Ecto neural progenitor cell (in vitro differentiated cells): ENCODE results near the gene CD27.
A peak's percentile ranks its signal among the peaks of the same experiment; 100 is the strongest.
"Not testable (repeated sequence)": the region's sequence is repeated elsewhere in the genome, so short reads cannot be mapped to it uniquely, and the experiment has no call there.

ENCODE experiments used
- DNase-seq: peaks from one replicate; pipeline ENCODE4 v3.0.0-alpha.2; 2018; ENCODE audit warnings: low spot score

The CD27 gene

DNA sequence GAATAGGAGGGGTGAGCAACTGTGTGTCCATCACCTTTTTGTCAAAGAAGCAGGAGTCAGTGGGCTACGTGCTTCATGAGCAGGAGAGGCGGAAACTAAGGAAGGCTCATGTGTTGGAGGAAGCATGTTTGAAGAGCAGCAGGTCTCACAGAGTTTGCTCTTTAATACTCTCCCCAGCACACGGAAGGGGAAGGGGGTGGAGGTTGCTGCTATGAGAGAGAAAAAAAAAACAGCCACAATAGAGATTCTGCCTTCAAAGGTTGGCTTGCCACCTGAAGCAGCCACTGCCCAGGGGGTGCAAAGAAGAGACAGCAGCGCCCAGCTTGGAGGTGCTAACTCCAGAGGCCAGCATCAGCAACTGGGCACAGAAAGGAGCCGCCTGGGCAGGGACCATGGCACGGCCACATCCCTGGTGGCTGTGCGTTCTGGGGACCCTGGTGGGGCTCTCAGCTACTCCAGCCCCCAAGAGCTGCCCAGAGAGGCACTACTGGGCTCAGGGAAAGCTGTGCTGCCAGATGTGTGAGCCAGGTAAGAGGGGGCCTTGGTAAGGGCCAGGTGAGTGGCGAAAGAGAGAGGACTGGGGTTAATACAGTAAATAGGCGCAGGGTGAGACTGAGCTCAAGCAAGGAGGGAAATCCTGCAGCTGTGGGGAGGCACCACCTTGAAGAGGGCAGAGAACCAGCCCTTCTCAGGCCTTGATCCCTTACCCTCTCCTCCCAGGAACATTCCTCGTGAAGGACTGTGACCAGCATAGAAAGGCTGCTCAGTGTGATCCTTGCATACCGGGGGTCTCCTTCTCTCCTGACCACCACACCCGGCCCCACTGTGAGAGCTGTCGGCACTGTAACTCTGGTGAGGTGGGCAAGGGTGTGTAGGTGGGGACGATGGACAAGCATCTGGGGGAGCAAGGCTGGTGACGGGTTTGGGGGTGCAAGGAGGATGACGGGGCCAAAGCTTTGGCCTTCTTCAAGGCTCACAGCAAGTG, at the start of gene CD27:
CD27 (plus strand) TSS at position 252 of the 985 bp plus-strand sequence; CDS start at position 393, 141 bp downstream.
- DNase-seq: no peak

DNA sequence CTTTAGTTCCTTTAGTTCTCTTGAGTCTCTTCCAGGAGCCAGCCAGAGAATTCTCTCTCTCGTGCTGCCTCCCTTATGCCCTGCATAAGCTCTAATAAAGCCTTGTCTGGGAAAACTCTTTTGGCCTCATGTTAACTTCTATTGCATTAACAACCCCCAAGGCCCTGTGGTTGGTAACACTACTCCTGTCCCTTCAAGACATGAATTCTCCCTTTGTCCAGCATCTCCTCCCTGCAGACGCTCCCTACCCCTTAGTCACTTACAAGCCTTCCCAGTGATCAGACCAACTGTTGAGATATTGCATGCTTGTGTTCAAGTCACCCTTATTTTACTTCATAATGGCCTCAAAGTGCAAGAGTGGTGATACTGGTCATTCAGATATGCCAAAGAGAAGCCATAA, 48.7 kb upstream of the CD27 start:
- DNase-seq: no peak

DNA sequence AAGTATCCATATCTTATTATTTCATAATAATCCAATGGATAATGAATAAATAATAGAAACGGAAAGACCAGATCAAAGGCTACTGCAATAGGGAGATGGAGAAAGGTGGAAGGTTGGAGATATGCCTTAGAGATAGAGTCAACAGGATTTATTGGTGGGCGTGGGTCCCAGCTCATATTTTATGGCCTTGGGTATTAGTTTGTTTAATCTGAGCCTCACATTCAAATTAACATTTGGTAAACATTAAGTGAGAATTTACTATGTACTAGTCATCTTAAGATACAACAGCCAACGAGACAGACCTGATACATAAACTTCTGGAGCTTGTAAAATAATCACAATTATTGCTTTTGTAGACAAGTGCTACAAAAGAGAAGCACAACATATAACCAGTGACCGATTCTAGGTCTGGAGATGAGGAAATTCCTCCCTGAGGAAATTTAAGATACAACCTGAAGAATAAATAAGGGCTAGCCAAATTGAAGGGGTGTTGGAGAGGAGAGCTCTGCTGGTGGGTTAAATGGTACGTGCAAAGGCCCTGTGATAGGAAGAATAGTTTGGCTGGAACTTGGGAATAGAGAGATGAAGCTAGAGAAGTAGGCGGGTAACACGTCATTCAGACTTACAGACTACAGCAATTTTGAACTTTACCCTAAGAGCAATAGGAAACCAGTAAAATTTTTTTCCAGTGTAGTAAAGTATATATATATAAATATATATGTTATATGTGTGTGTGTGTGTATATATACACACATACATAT, 44.7 kb upstream of the CD27 start:
- DNase-seq: no peak

DNA sequence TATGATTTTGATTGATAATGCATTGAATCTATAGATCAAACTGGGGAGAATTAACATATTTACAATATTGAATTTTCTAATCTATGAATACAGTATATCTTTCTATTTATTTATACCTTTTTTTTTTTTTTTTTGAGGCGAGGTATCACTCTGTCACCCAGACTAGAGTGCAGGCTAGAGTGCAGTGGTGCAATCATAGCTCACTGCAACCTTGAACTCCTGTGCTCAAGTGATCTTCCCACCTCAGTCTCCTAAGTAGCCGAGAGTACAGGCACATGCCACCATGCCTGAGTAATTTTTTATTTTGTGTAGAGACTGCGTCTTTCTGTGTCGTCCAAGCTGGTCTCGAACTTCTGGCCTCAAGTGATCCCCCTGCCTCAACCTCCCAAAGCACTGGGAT, 40.4 kb upstream of the CD27 start:
- no peak for DNase-seq

DNA sequence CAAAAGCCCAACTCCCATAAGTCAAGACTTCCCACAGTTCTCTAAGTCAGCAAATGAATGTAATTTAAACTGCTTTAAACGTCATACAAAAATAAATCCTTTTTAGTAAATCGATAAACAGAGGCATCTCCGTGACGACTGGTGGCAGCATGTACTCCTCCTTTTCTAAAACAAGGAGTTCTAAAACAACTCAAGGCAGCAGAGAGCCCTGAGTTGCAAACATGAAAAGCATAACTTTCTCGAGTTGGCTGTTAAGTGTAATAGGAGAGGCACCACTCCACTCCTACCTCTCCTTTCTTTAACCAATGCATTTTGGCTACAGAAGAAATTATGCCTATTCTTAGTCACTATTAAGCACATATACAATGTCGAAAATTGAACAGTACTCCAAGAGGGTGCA, 38.8 kb upstream of the CD27 start:
- no peak for DNase-seq

DNA sequence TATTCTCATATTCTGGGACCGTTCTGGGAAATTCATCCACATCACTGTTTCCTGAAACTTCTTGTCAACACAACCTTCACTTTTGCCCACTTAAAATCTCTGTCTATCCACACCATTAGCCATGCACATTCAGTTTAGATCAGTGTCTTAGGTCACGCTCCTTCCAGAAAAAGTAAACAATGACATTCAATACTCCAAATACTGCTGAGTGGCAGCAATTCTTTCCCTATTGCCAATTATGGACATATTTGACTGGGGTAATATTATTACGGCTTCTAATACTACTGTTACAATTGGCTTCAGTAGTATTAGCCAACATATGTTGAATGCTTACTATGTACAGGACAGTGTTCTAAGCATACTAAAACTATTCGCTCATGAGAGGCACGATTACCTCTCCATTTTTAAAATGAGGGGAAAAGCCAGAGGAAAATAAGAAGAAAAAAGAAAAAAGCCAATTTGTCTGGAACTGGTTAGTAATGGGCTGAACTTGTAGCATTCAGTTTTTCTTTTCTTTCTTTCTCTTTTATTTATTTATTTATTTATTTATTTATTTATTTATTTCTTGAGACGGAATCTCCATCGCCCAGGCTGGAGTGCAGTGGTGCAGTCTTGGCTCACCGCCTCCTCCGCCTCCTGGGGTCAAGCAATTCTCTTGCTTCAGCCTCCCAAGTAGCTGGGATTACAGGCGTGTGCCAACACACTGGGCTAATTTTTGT, 37.4 kb upstream of the CD27 start:
- no peak for DNase-seq

DNA sequence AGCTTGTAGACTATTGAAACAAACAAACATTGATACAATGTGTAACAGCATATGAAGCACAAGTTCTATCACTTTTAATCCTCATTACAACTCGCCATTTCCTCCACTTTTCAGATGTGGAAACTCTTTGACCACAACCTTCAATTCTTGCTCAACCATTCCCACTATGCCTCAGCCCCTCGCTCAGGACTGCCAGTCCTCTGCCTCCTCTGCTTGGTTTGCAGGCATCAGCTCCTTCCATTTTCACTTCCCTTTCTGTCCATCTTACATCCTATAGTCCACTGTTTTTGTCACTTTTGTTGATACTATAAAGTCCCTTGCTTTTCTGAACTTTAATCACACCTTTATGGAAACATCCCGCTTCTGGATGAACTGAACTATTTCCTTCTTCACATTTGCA, 28.2 kb upstream of the CD27 start:
- DNase-seq: no peak

DNA sequence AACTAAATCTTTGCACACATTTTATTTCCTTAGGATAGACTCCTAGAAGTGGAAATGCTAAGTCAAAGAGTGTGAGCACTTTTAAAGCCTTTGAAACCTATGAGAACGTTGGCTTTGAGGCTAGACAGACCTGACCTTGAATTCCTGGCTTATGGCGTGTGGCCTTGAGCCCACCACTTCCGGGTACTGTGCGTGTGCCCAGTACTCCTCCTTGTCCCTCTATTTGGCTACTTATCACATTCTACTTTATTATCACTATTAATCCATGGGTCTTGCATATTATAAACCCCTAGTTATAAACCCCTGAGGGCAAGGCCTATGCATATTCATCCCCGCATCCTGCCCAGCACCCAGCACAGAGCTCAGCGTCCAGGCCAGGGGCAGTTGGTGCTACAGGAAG, 26.0 kb upstream of the CD27 start:
- no peak for DNase-seq

DNA sequence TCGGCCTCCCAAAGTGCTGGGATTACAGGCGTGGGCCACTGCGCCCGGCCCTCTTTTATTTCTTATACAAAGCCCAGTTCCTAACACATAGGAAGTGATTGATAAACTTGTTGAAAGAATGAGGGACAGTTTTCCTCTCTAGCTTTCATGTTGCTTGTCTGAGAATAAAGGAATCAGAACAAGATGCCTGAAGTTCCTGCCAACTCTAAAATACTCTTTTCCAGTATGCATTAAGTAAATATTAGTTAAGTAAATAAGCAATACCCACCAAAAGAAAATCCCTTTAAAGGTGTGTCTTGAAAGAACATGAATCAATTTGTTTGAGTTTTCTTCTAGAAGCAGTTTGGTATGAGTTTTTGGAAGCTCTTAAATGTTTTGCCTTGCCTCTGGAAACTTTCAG, 24.4 kb upstream of the CD27 start:
- no peak for DNase-seq

DNA sequence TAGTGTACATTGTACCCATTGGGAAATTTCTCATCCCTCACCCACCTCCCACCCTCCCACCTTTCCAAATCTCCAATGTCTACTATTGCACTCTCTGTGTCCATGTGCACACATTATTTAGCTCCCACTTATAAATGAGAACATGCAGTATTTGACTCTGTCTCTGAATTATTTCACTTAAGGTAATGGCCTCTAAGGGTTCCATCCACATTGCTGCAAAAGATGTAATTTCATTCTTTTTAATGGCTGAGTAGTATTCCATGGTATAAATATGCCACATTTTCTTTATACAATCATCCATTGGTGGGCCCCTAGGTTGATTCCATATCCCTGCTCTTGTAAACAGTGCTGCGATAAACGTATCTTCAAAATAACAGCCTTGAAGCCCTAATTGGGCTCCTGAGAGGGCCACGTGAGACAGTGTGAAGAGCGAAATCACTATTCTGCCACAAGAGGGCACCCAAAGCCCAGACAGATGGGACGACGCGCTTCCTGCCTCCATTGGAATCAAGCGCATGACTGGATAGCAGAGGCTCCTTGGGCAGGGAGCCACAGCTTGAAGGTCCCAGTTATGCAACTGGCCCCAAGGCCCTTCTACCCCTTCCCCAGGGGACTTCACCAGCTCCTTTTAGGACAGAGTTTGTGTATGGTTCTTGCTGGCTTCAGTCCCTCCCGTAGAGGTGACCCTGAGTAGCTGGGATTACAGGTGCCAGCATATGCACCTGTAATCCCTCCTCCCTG, 21.3 kb upstream of the CD27 start:
- DNase-seq: peak; percentile 87

DNA sequence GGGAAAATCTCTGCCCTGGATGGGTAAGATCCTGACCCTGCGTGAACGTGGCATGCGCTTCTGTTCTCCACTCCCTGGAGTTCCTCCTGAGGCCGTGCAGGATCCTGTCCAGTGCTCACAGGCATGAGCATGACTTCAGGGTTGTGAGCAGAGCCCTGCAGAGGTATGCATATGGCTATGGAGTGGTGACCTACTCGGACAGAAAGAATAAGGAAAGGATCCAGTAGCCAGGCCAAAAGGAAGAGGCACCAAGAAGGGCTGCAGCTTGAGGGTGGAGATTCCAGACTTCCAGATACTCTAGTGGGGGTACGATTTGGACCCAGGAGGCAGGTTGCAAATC, 20.8 kb upstream of the CD27 start:
- DNase-seq: no peak

DNA sequence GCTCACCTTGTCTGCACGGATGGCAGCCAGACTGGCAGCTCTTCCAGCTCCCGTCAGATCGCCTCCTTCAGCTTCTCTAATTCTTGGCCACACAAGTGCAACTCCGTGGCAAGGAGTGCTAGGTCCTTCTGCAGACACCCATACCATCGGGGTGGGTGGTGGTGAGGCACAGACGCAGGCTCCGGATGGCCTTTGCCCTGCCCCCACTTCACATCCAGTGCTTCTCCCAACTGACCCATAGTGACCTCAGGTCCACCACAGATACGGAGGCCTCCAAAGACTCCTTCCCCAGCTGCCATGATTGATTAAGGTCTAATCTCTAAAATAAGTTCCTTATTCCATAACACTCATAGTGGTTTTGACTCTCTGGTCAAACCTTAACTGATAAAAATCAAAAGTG, 19.9 kb upstream of the CD27 start:
- no peak for DNase-seq

DNA sequence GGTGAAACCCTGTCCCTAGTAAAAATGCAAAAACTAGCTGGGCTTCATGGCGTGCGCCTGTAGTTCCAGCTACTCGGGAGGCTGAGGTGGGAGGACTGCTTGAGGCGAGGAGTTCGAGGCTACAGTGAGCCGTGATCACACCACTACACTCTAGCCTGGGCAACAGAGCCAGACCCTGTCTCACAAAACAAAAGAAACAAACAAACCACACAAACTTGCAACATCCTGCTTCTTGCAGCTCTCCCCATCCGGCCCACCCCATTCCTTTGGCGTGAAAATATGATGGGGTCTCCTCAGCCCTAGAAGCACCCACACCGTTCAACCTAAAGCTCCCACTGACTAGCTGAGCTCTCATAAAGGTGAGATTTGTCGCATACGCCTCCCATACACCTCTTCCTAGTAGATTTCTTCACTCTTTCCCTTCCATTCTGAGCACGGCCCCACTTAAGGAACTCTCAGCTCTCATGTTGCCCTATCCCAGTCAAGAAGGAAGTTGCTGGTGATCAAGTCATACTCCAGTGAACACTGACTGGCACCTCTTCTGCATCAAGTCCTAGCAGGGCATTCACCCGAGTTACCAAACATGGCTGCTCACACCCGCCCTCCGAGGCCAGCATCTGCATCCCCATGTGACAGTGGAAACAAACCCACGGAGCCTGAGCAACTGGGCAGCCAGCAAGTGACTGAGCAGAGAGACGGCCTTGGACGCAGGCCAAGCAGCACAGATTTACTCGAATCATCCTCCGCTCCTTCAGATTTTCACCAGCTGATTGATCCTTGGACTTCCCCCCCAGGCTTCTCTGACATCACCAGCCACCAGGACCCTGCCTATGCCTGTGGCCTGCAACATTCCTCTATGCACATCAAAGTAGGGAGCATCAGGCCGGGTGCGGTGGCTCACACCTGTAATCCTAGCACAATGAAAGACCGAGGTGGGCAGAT, 18.9 kb upstream of the CD27 start:
- DNase-seq: no peak

DNA sequence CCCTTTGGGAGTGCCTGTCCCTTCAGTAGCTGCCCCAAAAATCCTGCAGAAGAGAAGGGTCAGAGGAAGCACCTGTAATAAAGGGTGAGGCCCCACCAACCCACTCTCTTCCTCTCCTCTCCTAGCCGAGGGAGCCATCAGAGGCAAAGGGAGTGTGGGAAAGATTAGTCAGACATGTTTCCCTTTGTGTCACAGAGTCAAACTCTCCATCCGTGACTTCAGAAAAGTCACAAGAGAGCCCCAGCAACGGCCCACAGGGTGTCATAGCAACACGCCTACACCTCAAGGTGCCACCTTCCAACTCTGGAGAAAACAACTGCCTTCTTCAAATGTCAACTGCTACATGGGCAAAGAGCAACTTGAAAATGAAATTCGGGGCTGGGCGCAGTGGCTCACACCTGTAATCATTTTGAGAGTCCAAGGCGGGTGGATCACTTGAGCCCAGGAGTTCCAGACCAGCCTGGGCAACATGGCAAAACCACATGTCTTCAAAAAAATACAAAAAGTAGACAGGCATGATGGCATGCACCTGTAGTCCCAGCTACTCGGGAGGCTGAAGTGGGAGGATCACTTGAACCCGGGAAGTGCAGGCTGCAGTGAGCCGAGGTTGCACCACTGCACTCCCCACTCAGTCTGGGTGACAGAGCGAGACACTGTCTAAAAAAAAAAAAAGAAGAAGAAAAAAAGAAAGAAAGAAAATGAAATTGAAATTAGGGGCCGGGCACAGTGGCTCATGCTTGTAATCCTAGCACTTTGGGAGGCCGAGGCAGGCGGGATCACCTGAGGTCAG, 17.7 kb upstream of the CD27 start:
- DNase-seq: no peak

DNA sequence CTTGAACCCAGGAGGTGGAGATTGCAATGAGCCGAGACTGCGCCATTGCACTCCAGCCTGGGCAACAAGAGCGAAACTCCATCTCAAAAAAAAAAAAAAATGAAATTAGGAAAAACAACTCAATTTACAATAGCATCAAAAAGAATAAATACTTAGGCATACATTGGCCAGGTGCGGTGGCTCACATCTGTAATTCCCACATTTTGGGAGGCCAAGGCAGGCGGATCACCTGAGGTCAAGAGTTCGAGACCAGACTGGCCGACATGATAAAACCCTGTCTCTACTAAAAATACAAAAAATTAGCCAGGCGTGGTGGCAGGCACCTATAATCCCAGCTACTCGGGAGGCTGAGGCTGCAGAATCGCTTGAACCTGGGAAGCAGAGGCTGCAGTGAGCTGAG, 17.0 kb upstream of the CD27 start:
- DNase-seq: not testable (repeated sequence)

DNA sequence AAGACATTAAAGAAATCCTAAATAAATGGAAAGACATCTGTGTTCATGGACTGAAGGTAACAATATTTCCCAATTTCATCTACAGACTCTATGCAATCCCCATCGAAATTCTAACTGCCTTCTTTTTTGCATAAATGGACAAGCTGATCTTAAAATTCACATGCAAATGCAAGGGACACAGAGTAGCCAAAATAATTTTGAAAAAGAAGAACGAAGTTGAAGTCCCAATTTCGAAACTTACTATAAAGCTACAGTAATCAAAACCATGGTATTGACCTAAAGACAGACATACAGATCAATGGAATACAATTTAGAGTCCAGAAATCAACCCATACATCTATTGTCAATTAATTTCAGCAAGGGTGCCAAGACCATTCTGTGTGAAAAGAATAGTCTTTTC, 16.4 kb upstream of the CD27 start:
- DNase-seq: no peak

DNA sequence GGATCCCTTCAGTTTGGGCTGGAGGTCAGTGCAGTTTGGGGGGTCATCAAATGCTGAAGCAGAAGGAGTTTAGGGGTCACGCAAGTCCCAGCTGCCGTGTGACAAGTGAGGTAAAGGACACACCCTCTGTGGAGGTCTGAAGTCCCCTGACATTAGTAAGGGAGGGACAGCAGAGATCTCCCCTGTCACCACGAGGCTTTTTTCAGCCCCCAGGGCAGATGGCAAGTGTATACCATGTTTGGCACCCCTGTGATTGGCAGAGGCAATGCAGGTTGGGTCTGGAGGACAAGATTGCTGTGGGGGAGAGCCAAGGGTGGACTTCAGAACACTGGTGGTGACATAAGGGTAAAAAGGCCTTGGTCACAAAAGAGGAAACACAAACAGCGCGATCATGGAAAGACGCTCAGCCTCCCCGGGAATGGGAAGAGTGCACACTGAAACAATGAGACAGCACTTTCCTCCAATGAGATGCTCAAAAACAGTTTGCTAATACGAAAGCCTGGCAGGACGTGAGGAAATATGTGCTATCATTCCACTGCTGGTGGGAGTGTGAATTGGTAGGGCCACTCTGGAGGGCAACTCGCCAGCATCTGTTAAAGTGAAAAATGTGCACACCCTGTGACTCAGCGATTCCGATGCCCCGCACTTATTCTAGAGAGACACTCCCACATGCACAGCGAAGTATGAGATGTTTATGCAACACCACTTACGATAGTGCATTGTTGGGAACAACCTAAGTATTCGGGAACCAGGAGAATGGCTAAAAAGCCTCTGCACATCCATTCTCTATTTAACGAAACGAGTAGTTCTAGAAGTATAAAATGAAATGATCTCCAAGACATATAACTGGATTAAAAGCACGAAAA, 14.4 kb upstream of the CD27 start:
- no peak for DNase-seq

DNA sequence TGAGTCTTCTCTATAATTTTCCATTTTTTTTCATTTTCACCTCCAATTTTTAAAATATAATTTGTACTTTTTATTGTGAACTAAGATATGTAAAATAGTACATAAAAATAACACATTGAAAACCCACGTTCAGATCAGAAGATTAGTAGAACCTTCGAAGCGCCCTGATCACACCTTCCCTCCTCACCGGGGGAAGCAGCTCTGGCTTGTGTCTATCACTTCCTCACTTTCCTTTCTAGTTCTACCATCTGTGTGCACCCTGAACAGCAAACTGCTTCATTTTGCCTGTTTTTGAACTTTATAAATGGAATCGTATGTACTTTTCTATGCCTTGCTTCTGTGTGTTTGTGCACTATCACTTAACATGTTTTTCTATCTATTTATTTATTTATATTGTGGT, 11.8 kb upstream of the CD27 start:
- DNase-seq: no peak
